Activated CD8-positive, alpha-beta memory T cell treated with anti-CD3 and anti-CD28 coated beads for 4 hours (primary cell): ENCODE results near the gene KIF4A.

Source experiments
- DNase-seq, 2 donors: peaks; one replicate each; pipeline ENCODE4 v3.0.0-alpha.2; 2020; ENCODE audit warnings: low read depth in 2 of 2

The KIF4A gene

GRCh38 chrX:70437921-70438665 is 148.2 kb downstream of the KIF4A start:
- DNase-seq, result no peak

DNA sequence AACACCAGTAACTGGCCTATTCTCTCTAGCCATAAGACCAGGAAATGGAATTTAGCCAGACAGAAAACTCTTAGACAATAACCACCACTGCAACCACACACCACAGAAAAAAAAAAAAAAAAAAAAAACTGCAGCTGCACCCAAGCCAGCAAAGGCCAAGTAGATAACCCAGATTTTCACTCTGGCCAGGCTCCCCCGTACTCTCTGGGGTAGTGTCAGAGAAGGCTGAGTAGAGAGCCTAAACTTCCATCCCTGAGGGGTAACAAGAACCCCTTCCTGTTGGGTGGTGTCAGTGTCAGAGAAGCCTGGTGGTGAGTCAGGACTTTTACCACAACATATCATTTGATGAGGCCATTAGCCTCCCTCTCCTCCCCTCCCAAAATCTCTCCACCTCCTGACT is 149.1 kb downstream of the KIF4A start:
- DNase-seq, result no peak

GRCh38 chrX:70442224-70442623 is 152.3 kb downstream of the KIF4A start:
- DNase-seq, result no peak

DNA sequence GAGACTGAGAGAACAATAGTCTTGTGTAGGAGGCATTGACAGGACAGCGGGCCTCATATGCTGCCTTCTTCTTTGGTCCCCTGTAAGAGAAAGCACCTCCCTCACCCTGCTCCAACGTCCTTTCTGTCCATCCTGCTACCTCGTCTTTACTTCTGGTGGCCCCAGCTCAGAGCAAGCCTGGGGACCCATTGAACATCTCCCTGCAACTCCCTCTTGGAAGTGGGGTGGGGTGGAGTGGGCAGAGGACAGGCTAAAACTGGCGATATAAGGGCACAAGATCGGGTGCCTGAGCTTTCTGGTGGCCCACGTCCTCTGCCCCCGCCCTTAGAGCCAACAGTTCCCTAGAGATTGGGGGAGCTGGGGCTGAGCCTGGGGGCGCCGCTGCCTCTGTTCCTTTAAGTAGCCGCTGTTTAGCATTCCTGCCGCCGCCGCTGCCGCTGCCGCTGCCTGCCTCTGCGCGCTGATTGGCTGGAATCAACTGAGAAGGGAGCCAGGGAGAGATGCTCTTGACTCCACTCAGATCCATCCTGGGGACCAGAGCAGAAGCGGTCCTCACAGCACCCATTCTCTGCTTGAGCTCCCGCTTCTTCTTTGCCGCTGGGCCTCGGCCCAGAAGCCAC is 154.5 kb downstream of the KIF4A start, which contains the start of gene DLG3:
Gene DLG3, plus strand, starts transcription at position 510 of the 620 bp plus-strand sequence. CDS start 367 bp downstream, outside the sequence.
- no peak for DNase-seq

DNA sequence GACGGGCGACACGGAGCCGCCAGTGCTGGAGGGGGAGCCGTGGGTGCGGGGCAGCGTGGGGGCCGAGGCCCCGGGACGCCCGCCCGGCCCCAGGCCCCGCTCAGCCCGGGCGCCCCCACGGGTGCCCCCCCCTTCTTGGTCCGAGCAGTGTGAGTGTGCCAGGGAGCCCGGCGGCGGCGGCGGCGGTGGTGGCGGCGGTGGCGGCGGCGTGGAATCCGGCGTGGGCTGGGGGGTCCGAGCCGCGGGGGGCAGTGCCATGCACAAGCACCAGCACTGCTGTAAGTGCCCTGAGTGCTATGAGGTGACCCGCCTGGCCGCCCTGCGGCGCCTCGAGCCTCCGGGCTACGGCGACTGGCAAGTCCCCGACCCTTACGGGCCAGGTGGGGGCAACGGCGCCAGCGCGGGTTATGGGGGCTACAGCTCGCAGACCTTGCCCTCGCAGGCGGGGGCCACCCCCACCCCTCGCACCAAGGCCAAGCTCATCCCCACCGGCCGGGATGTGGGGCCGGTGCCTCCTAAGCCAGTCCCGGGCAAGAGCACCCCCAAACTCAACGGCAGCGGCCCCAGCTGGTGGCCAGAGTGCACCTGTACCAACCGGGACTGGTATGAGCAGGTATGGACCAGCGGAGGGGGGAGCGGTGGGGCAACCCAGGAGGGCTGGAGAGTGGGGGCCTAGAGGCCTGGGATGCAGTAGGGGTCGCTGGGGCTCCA is 155.2 kb downstream of the KIF4A start:
- no peak for DNase-seq

DNA sequence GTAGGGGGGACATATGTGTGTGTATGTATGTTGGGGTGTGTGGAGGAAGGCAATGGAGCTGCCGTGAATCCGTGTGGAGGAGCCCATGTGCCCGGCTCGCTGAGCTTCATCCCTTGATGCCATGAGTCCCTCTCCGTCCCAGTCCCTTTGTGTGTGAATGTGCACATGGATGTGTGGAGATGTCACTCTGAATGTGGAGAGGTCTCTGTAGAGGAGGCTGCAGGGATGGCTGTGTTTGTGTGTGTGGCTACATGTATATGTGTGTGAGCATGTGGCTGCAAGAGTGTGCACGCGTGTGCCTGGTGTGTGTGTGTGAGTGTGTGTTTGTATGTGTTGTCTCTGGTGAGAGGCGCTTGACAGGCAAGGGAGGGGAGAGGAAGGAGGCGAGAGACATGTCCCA is 156.0 kb downstream of the KIF4A start:
- DNase-seq, result no peak

- no peak for DNase-seq
Measured at GRCh38 chrX:70446380-70447350, 156.8 kb downstream of the KIF4A start.

DNA sequence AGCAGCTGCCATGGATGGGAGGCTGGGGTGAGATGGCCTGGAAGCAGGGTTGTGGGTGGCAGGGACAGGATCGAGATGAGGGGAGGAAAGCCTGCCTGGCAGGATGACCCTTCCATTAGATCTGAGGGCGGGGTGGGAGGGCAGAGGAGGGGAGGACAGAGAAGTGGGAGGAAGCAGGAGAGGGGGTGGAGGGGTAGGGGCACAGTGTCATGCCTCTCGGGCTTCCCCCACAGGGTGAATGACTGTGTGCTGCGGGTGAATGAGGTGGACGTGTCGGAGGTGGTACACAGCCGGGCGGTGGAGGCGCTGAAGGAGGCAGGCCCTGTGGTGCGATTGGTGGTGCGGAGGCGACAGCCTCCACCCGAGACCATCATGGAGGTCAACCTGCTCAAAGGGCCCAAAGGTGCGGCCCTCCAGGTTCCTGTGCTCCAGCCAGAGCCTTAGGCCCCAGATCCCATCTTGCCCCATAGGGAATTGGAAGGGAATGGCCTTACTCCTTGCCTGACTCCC is 159.6 kb downstream of the KIF4A start:
- DNase-seq, result no peak

DNA sequence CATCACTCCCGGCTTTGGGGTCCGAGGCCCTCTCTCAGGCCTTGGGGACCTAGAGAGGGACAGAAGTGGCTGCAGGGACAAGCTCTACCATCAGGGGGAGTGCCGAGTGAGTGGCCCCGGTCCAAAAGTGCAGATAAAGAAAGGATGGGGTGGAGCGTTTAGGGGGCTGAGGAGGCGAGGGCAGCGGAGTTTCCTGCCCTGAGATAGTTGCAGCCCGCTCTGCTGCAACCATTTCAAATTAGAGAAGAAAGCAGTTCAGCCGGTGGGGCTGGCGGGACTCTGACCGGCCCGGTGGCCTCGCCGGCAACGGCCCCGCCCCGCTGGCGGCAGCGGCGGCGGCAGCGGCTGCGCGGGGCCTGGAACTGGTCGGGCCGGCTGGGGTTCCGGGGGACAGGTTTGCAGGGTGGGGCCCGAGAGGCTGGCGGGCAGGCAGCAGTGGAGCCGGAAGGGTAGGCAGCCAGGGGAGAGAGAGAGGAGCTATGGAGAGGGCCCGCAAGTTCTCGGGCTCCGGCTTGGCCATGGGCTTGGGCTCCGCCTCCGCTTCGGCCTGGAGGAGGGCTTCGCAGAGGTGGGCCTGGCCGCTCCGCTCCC is 162.3 kb downstream of the KIF4A start:
- no peak for DNase-seq

- no peak for DNase-seq
Measured at GRCh38 chrX:70453024-70453618, 163.2 kb downstream of the KIF4A start.

DNA sequence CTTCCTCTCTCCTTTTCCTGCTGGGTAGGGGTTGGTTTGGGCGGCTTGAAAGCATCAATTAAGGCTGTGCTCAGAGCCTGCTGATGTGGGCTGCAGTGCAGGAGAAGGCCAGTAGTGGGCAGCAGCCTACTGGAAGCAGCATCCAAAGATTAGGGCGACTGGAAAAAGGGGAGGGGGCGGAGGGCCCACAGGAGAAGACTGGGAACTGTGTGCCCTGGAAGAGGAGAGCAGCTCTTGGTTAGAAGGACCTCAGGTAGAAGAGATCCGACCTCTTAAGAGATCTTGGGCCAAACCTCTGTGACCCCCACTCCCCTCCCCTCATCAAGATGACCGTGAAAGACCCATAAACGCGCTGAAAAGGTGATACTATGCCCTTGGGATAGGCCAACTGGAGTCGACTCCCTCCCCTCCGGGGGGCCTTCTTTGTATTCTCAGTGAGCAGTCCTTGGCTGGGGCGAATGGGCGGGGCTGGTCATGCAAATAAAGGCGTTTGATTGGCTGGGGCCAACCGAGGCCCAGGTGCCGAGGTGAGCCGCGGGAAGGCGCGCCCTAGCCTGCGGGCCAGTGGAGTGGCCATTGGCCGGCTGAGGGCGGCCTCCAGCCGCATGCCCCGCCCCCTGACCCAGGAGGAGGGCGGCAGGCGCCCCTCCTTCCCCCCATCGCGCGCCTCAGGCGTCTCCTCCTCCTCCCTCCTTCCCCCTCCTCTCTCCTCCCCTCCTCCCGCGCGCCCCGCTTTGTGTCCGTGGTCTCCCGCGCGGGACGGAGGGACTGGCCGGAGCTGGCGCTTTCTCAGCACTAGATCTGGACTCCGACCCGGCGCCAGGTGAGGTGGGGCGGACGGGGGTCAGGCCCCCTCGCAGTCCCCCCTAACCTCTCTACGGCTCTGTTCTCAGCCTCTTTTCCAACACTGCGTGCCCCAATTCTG is 164.8 kb downstream of the KIF4A start:
- peak in 1 of 2 donors; percentile 28 for DNase-seq

GRCh38 chrX:70455366-70456202 is 165.7 kb downstream of the KIF4A start:
- DNase-seq, result no peak

GRCh38 chrX:70456256-70456655 is 166.4 kb downstream of the KIF4A start:
- no peak for DNase-seq

GRCh38 chrX:70461026-70461425 is 171.1 kb downstream of the KIF4A start:
- no peak for DNase-seq

DNA sequence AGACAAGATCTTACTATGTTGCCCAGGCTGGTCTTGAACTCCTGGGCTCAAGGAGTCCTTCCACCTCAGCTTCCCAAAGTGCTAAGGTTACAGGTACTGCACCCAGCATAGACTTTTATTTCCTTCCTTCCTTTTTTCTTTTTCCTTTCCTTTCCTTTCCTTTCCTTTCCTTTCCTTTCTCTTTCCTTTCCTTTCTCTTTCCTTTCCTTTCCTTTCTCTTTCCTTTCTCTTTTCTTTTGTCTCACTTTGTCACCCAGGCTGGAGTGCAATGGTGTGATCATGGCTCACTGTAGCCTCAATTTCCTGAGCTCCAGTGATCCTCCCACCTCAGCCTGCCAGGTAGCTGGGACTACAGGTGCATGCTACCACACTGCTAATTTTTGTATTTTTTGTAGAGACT is 174.1 kb downstream of the KIF4A start:
- DNase-seq, result no peak

DNA sequence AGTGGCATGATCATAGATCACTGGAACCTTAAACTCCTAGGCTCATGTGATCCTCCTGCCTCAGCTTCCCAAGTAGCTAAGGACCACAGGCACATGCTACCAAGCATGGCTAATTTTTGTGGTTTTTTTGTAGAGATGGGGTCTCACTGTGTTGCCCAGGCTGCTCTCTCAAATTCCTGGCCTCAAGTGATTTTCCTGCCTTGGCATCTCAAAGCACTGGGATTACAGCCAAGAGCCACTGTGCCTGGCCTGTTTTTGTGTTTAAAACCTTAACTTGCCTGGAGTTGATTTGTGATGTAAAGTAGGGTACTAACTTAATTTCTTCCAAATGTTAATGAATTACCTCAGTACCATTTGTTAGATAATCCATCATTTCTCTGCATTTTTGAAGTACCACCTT is 177.1 kb downstream of the KIF4A start:
- no peak for DNase-seq

DNA sequence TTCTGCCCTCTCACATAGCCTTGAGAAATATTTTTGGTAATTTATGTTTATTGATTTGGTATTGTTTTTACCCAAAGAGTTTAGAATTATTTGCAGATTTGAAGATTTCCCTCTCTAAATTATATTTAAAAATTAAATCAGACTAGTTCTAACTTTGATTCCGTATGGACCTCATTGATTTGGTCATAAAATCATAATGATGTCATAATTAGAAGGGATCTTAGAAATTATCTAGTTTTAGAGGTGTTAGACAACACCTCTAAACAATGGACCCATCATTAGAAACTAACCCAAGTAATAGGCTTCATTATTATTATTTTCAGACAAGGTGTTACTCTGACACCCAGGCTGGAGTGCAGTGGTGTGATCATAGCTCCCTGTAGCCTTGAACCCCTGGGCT is 178.8 kb downstream of the KIF4A start:
- DNase-seq, result no peak
